Uterus (tissue), 2 donors: Measurements from ENCODE around the gene DNAJA4.

Experiments used
- POLR2A ChIP-seq, 2 donors: fragments of 450-650 bp; IDR thresholded peaks; one replicate each; pipeline ENCODE4 v1.6.1; 2016; ENCODE audit warnings: antibody characterized with exemption in 2 of 2, mild to moderate bottlenecking in 1 of 2, moderate library complexity in 1 of 2
- TF ChIP-seq, protein P1 (sequence below), 4 experiments: fragments of 200-600 bp in 2 of 4; fragments of 450-650 bp in 2 of 4; sonication (generic) in 2 of 4; IDR thresholded peaks; one replicate each; pipeline ENCODE4 v1.5.1; 2016 to 2019; ENCODE audit warnings: antibody characterized with exemption in 4 of 4, mild to moderate bottlenecking in 2 of 4, moderate library complexity in 1 of 4

GRCh38 chr15:78276064-78276943 lies 11.9 kb downstream of the DNAJA4 start:
- TF ChIP-seq, protein P1, sequence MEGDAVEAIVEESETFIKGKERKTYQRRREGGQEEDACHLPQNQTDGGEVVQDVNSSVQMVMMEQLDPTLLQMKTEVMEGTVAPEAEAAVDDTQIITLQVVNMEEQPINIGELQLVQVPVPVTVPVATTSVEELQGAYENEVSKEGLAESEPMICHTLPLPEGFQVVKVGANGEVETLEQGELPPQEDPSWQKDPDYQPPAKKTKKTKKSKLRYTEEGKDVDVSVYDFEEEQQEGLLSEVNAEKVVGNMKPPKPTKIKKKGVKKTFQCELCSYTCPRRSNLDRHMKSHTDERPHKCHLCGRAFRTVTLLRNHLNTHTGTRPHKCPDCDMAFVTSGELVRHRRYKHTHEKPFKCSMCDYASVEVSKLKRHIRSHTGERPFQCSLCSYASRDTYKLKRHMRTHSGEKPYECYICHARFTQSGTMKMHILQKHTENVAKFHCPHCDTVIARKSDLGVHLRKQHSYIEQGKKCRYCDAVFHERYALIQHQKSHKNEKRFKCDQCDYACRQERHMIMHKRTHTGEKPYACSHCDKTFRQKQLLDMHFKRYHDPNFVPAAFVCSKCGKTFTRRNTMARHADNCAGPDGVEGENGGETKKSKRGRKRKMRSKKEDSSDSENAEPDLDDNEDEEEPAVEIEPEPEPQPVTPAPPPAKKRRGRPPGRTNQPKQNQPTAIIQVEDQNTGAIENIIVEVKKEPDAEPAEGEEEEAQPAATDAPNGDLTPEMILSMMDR (IDR thresholded peaks at IDR 0.05) = no peak
- TF ChIP-seq POLR2A (IDR thresholded peaks at IDR 0.05) = no peak
